ENCODE measurements around the gene NF2. TPM values are rescaled to one million over a fixed set of nuclear protein-coding genes. Genes with fewer than 3 reads are reported as not detected.
"Not testable (repeated sequence)": the region's sequence is repeated elsewhere in the genome, so short reads cannot be mapped to it uniquely, and the experiment has no call there.

Gene NF2
- total RNA-seq, 6 experiments from 2014 or later, result 9.6 to 24.8 (median 14.0) TPM

DNA sequence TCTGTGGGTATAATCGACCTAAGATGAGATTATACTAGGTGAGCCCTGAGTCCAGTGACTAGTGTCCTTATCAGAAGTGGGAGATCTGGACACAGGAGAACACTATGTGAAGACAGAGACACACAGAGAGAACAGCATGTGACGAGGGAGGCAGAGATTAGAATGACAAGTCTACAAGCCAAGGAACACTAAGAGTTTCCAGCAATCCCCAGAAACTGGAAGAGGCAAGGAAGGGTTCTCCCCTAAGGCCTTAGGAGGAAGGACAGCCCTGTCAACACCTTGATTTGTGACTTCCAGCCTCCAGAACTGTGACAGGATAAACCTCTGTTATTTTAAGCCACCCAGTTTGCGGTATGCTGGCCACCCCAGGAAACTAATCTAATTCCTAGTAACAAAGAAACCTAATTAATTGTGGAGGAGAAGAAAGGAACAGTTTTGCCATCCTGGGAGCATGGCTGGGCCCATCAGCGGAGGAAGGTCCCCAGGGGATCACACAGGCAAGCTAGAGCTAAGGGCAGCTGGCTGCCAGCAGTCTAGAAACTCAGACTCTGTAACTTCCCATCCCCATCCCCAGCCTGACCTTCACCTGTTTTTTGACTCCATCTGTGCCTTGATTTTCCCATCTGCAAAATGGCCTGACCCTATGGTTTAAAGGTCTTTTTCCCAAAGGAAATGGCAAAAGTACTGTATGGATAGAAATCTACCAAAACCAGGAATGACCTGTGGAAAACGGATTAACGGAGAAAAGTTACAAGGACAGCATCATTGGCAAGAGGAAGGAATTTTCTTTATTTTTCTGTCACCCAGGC is 39.6 kb upstream of the NF2 start:
- intact Hi-C loops (cut with DNase I), result no loop called here
- ATAC-seq (no peak), DNase-seq (no peak)
- H3K36me3 ChIP-seq, result peaks cover 0 to 78% (median 27%) of the 10 kb centered on the region in 4 donors
- H3K4me3 ChIP-seq, result no peak overlapping the region
- WGBS (ENCODE audit: insufficient coverage, low coverage, low lambda C conversion rate, missing lambda C conversion rate), result 71% methylated on average over 4 of the region's 6 CpGs
- no peak for TF ChIP-seq CTCF (IDR thresholded peaks at IDR 0.05)
- TF ChIP-seq POLR2A (IDR thresholded peaks at IDR 0.05), result no peak
- no peaks in the 10 kb centered on the region for H3K27me3 ChIP-seq
- H3K4me1 ChIP-seq, result no peaks in the 10 kb centered on the region
- H3K27ac ChIP-seq, result no peak overlapping the region
- no peaks in the 10 kb centered on the region for H3K9me3 ChIP-seq

GRCh38 chr22:29566513-29566912 is 36.9 kb upstream of the NF2 start:
- H3K4me1 ChIP-seq; H3K9me3 ChIP-seq; ATAC-seq; intact Hi-C loops (cut with DNase I); H3K27ac ChIP-seq; H3K4me3 ChIP-seq; DNase-seq; H3K27me3 ChIP-seq: not testable (repeated sequence)
- H3K36me3 ChIP-seq, result peaks cover 0 to 58% (median 17%) of the 10 kb centered on the region in 4 donors
- WGBS (ENCODE audit: insufficient coverage, low coverage, low lambda C conversion rate, missing lambda C conversion rate), result 86% methylated on average over 7 of the region's 7 CpGs

GRCh38 chr22:29567338-29567737 is 36.1 kb upstream of the NF2 start:
- no peak overlapping the region for H3K4me3 ChIP-seq
- whole genome bisulfite sequencing (ENCODE audit: insufficient coverage, low coverage, low lambda C conversion rate, missing lambda C conversion rate), result 79% methylated on average over 4 of the region's 7 CpGs
- H3K4me1 ChIP-seq, result peaks cover 0 to 14% (median 4%) of the 10 kb centered on the region in 4 donors
- intact Hi-C loops (cut with DNase I), result no loop called here
- peaks cover 0 to 49% (median 10%) of the 10 kb centered on the region in 4 donors for H3K36me3 ChIP-seq
- H3K27me3 ChIP-seq, result no peaks in the 10 kb centered on the region
- DNase-seq, result peak in 1 of 3 donors; percentile 55
- no peak overlapping the region for H3K27ac ChIP-seq
- peak in 1 of 4 donors; percentile 48 for ATAC-seq
- no peak for TF ChIP-seq POLR2A (IDR thresholded peaks at IDR 0.05)
- no peaks in the 10 kb centered on the region for H3K9me3 ChIP-seq

GRCh38 chr22:29569011-29569678 is 34.3 kb upstream of the NF2 start:
- WGBS (ENCODE audit: insufficient coverage, low coverage, low lambda C conversion rate, missing lambda C conversion rate), result no CpG with 5 or more reads among the region's 7 CpGs
- H3K27ac ChIP-seq, result no peak overlapping the region
- H3K9me3 ChIP-seq, result no peaks in the 10 kb centered on the region
- DNase-seq, result no peak
- peaks cover 0 to 18% (median 9%) of the 10 kb centered on the region in 4 donors for H3K4me1 ChIP-seq
- no peaks in the 10 kb centered on the region for H3K27me3 ChIP-seq
- no peak overlapping the region for H3K4me3 ChIP-seq
- H3K36me3 ChIP-seq, result peaks cover 0 to 37% (median 9%) of the 10 kb centered on the region in 4 donors
- peak in 3 of 4 donors; percentile 40 to 57 (median 49) for ATAC-seq
- intact Hi-C loops (cut with DNase I), result no loop called here
- TF ChIP-seq CTCF (IDR thresholded peaks at IDR 0.05) (no peak), POLR2A (IDR thresholded peaks at IDR 0.05) (no peak)

GRCh38 chr22:29570456-29570855 is 33.0 kb upstream of the NF2 start:
- TF ChIP-seq POLR2A (IDR thresholded peaks at IDR 0.05), result no peak
- peaks cover 0 to 27% (median 12%) of the 10 kb centered on the region in 4 donors for H3K4me1 ChIP-seq
- DNase-seq (no peak), ATAC-seq (no peak)
- H3K27ac ChIP-seq, result no peak overlapping the region
- no peak overlapping the region for H3K4me3 ChIP-seq
- 68% methylated on average over 4 of the region's 7 CpGs for WGBS (ENCODE audit: insufficient coverage, low coverage, low lambda C conversion rate, missing lambda C conversion rate)
- intact Hi-C loops (cut with DNase I), result no loop called here
- no peaks in the 10 kb centered on the region for H3K9me3 ChIP-seq
- H3K36me3 ChIP-seq, result peaks cover 0 to 24% (median 7%) of the 10 kb centered on the region in 4 donors
- H3K27me3 ChIP-seq, result no peaks in the 10 kb centered on the region

All from right lobe of liver (tissue), 6 donors.